H1 (cell line): ENCODE results near the gene TTI1. TPM values are rescaled to one million over a fixed set of nuclear protein-coding genes. Genes with fewer than 3 reads are reported as not detected.

Source experiments
- CTCF ChIA-PET: fragments of 300-600 bp; sonication (Branson Sonifier 250); formaldehyde crosslinking; loops from one replicate; lab custom pipeline; 2021; ENCODE audit not compliant: partially characterized antibody; lab: Charles Lee
- POLR2A ChIA-PET: fragments of 300-600 bp; sonication (Branson Sonifier 250); formaldehyde crosslinking; loops from one replicate; lab custom pipeline; 2021; ENCODE audit warnings: inconsistent platforms; ENCODE audit not compliant: partially characterized antibody; lab: Charles Lee
- DNase-seq, 2 experiments: peaks; one replicate each; pipeline versions ENCODE4 v3.0.0 to v3.0.0-alpha.2; 2010 to 2022; ENCODE audit warnings: low spot score in 2 of 2, low read depth in 1 of 2, mixed read lengths in 1 of 2
- FAIRE-seq: peaks from 2 replicates; lab custom pipeline; 2011; peaks lifted over from hg19 to GRCh38; lab: Jason Lieb, UNC
- H2AFZ ChIP-seq: 2 replicates; pipeline ENCODE4 v1.8.1; 2012; ENCODE audit warnings: low read length, inconsistent platforms
- H2AK5ac ChIP-seq: 2 replicates; pipeline ENCODE4 v1.6.1; 2013; ENCODE audit warnings: low read depth, low read length
- H2BK120ac ChIP-seq: replicated peaks from 2 replicates; pipeline ENCODE3; 2013; ENCODE audit warnings: low read depth, low read length, inconsistent platforms
- H2BK12ac ChIP-seq: 2 replicates; pipeline ENCODE4 v1.6.1; 2013; ENCODE audit warnings: low read depth, low read length
- H2BK15ac ChIP-seq: 2 replicates; pipeline ENCODE4 v1.6.1; 2013; ENCODE audit warnings: low read length
- H2BK20ac ChIP-seq: 2 replicates; pipeline ENCODE4 v1.6.1; 2013; ENCODE audit warnings: low read length
- H2BK5ac ChIP-seq: 2 replicates; pipeline ENCODE4 v1.6.1; 2013; ENCODE audit warnings: low read depth, low read length
- H3K14ac ChIP-seq: 2 replicates; pipeline ENCODE4 v1.6.1; 2013; ENCODE audit warnings: inconsistent platforms; ENCODE audit not compliant: insufficient read length
- H3K18ac ChIP-seq: 2 replicates; pipeline ENCODE4 v1.6.1; 2013; ENCODE audit warnings: low read length; ENCODE audit errors: extremely low read depth
- H3K23ac ChIP-seq: 2 replicates; pipeline ENCODE4 v1.6.1; 2013; ENCODE audit warnings: inconsistent platforms; ENCODE audit not compliant: insufficient read length
- H3K23me2 ChIP-seq: 2 replicates; pipeline ENCODE4 v1.6.1; 2013; ENCODE audit warnings: low read depth, low read length
- H3K27ac ChIP-seq: 2 replicates; pipeline ENCODE4 v1.6.1; 2011; ENCODE audit warnings: low read depth, low read length, inconsistent platforms
- H3K27me3 ChIP-seq, 4 experiments: replicated peaks in 1 of 4; 1 replicate in 1 of 4; 2 replicates in 3 of 4; pipeline versions ENCODE4 v1.6.1 to v1.8.1; 2011 to 2013; ENCODE audit warnings: low read length in 3 of 4, mild to moderate bottlenecking in 3 of 4, inconsistent platforms in 2 of 4, mixed read lengths in 2 of 4, moderate library complexity in 1 of 4; ENCODE audit not compliant: control insufficient read depth in 3 of 4, insufficient read depth in 3 of 4; ENCODE audit errors: extremely low read depth in 1 of 4
- H3K36me3 ChIP-seq, 4 experiments: 2 replicates each; pipeline versions ENCODE4 v1.6.1 to v1.8.1; 2011 to 2013; ENCODE audit warnings: mild to moderate bottlenecking in 4 of 4, low read length in 3 of 4, moderate library complexity in 2 of 4, control low read depth in 1 of 4, inconsistent platforms in 1 of 4; ENCODE audit not compliant: insufficient read depth in 4 of 4, control insufficient read depth in 2 of 4
- H3K4ac ChIP-seq: replicated peaks from 2 replicates; pipeline ENCODE3; 2013; ENCODE audit warnings: low read length, low read depth, mixed read lengths, inconsistent platforms; ENCODE audit not compliant: insufficient read length
- H3K4me1 ChIP-seq, 4 experiments: replicated peaks in 1 of 4; 1 replicate in 1 of 4; 2 replicates in 3 of 4; pipeline versions ENCODE4 v1.6.1 to v1.8.1; 2011 to 2013; ENCODE audit warnings: low read length in 3 of 4, inconsistent platforms in 2 of 4, mixed read lengths in 1 of 4; ENCODE audit not compliant: insufficient read depth in 4 of 4, control insufficient read depth in 3 of 4
- H3K4me2 ChIP-seq, 2 experiments: 2 replicates each; pipeline versions ENCODE4 v1.6.1 to v1.8.1; 2011 to 2013; ENCODE audit warnings: low read depth in 2 of 2, low read length in 2 of 2, control low read depth in 1 of 2, inconsistent platforms in 1 of 2, mild to moderate bottlenecking in 1 of 2; ENCODE audit not compliant: insufficient read depth in 1 of 2
- H3K4me3 ChIP-seq, 4 experiments: fragments of 200-600, 300-600 bp in 1 of 4; sonication (generic), shearing (Covaris generic), sonication (Bioruptor Twin) in 1 of 4; 2 replicates each; pipeline versions ENCODE4 v1.5.1 to v1.8.1; 2011 to 2016; ENCODE audit warnings: low read length in 4 of 4, low read depth in 3 of 4, control low read depth in 2 of 4, inconsistent platforms in 2 of 4, mild to moderate bottlenecking in 2 of 4, mixed read lengths in 1 of 4, moderate library complexity in 1 of 4; ENCODE audit not compliant: insufficient read depth in 2 of 4; ENCODE audit errors: extremely low read depth in 1 of 4
- H3K56ac ChIP-seq: replicated peaks from 2 replicates; pipeline ENCODE3; 2013; ENCODE audit warnings: low read depth, mild to moderate bottlenecking, mixed read lengths, low read length, inconsistent platforms; ENCODE audit not compliant: insufficient read length
- H3K79me1 ChIP-seq: 2 replicates; pipeline ENCODE4 v1.6.1; 2013; ENCODE audit warnings: low read depth, low read length, control low read depth
- H3K79me2 ChIP-seq, 2 experiments: 2 replicates each; pipeline versions ENCODE4 v1.6.1 to v1.8.1; 2012 to 2013; ENCODE audit warnings: low read length in 2 of 2, mild to moderate bottlenecking in 2 of 2, inconsistent platforms in 1 of 2; ENCODE audit not compliant: insufficient read depth in 2 of 2, control insufficient read depth in 1 of 2
- H3K9ac ChIP-seq, 4 experiments: replicated peaks in 1 of 4; 1 replicate in 1 of 4; 2 replicates in 3 of 4; pipeline versions ENCODE4 v1.6.1 to v1.8.1; 2011 to 2013; ENCODE audit warnings: low read depth in 3 of 4, low read length in 3 of 4, control low read depth in 2 of 4, mild to moderate bottlenecking in 2 of 4, moderate library complexity in 2 of 4, inconsistent platforms in 1 of 4; ENCODE audit errors: extremely low read depth in 1 of 4
- H3K9me3 ChIP-seq, 2 experiments: 2 replicates each; pipeline versions ENCODE4 v1.6.1 to v1.8.1; 2012 to 2013; ENCODE audit warnings: mild to moderate bottlenecking in 2 of 2, moderate library complexity in 2 of 2, control low read depth in 1 of 2, inconsistent platforms in 1 of 2, low read depth in 1 of 2, low read length in 1 of 2, mixed read lengths in 1 of 2; ENCODE audit not compliant: insufficient read depth in 2 of 2
- H4K20me1 ChIP-seq, 2 experiments: replicated peaks in 1 of 2; 2 replicates each; pipeline versions ENCODE3 to v1.8.1; 2011 to 2013; ENCODE audit warnings: inconsistent platforms in 2 of 2, low read length in 2 of 2, mild to moderate bottlenecking in 1 of 2; ENCODE audit not compliant: insufficient read depth in 2 of 2, control insufficient read depth in 1 of 2
- H4K5ac ChIP-seq: 2 replicates; pipeline ENCODE4 v1.6.1; 2013; ENCODE audit warnings: low read length, low read depth, mixed read lengths, inconsistent platforms; ENCODE audit not compliant: insufficient read length
- H4K8ac ChIP-seq: 2 replicates; pipeline ENCODE4 v1.8.0; 2013; ENCODE audit warnings: mild to moderate bottlenecking, moderate library complexity, low read length, inconsistent platforms; ENCODE audit not compliant: insufficient read depth; ENCODE audit errors: extremely low read depth
- H4K91ac ChIP-seq: replicated peaks from 2 replicates; pipeline ENCODE3; 2013; ENCODE audit warnings: low read length, mixed read lengths, inconsistent platforms; ENCODE audit not compliant: insufficient read length
- BCL11A ChIP-seq, 2 experiments: IDR thresholded peaks; one replicate each; pipeline ENCODE4 v1.6.1; 2011; ENCODE audit warnings: low read depth in 2 of 2, low read length in 2 of 2, mild to moderate bottlenecking in 2 of 2
- E2F6 ChIP-seq: IDR thresholded peaks from 2 replicates; pipeline ENCODE4 v1.6.1; 2012; ENCODE audit warnings: inconsistent platforms
- FOSL1 ChIP-seq: IDR thresholded peaks from 2 replicates; pipeline ENCODE4 v1.6.1; 2011; ENCODE audit warnings: mild to moderate bottlenecking, low read depth, low read length, moderate library complexity; ENCODE audit not compliant: insufficient read depth
- HDAC6 ChIP-seq: IDR thresholded peaks from one replicate; pipeline ENCODE4 v1.7.1; 2012; ENCODE audit warnings: low read depth, mild to moderate bottlenecking, inconsistent platforms, low read length, moderate library complexity
- POLR2AphosphoS5 ChIP-seq: IDR thresholded peaks from 2 replicates; pipeline ENCODE4 v1.6.1; 2011; ENCODE audit warnings: low read depth, low read length
- RFX5 ChIP-seq: IDR thresholded peaks from 2 replicates; pipeline ENCODE4 v1.6.1; 2011; ENCODE audit warnings: low read depth, low read length, improper control_type of control experiment, borderline replicate concordance
- SIX5 ChIP-seq: IDR thresholded peaks from 2 replicates; pipeline ENCODE4 v1.6.1; 2011; ENCODE audit warnings: mild to moderate bottlenecking, low read depth, low read length
- SUZ12 ChIP-seq: fragments of 200-600 bp; sonication (generic); IDR thresholded peaks from 2 replicates; pipeline ENCODE4 v1.6.1; 2012; ENCODE audit warnings: mild to moderate bottlenecking, inconsistent platforms, low read length, moderate library complexity, mixed read lengths
- TEAD4 ChIP-seq: IDR thresholded peaks from 2 replicates; pipeline ENCODE4 v1.6.1; 2012; ENCODE audit warnings: low read depth, low read length, inconsistent platforms, mixed read lengths
- YY1 ChIP-seq: IDR thresholded peaks from 2 replicates; pipeline ENCODE4 v1.6.1; 2011; ENCODE audit warnings: low read depth, mild to moderate bottlenecking, low read length
- ZNF274 ChIP-seq: IDR thresholded peaks from 2 replicates; pipeline ENCODE4 v1.7.0; 2012; ENCODE audit warnings: low read length, borderline replicate concordance; ENCODE audit errors: extremely low read depth
- WGBS, 2 experiments: shearing (Covaris generic) in 1 of 2; methylation state at CpG; one replicate each; pipeline versions ENCODE4 v1.1.6 to v1.1.7; 2013 to 2015; ENCODE audit warnings: low lambda C conversion rate in 2 of 2, mixed read lengths in 2 of 2, inconsistent platforms in 1 of 2, low coverage in 1 of 2, missing lambda C conversion rate in 1 of 2; ENCODE audit not compliant: insufficient replicate concordance in 2 of 2, insufficient coverage in 1 of 2, insufficient read length in 1 of 2; ENCODE audit errors: extremely low coverage in 1 of 2, missing lambda C conversion rate in 1 of 2; 5-methylcytosine and 5-hydroxymethylcytosine counted together
- polyA plus RNA-seq, 7 experiments: library from polyadenylated mRNA; depleted of rRNA in 3 of 7; stranded (reverse) in 5 of 7; unstranded in 2 of 7; fragments of >200 nt in 5 of 7; fragments of 200-250 nt in 2 of 7; gene quantifications; 1 replicate in 5 of 7; 2 replicates in 1 of 7; 4 replicates in 1 of 7; pipeline versions ENCODE4 v1.2.1 to v1.2.3, GENCODE V29; 2011 to 2013; ENCODE audit warnings: missing spikeins in 2 of 7, mixed read lengths in 2 of 7
- total RNA-seq: library from RNA; stranded (reverse); fragmentation: NEBNext Ultra II Directional; extraction: Animal tissue kit (Norgen Biotek cat#: 25700); gene quantifications from 2 replicates; pipeline ENCODE4 v1.2.1, GENCODE V29; 2021

The TTI1 gene
- total and polyA plus RNA-seq, 2 of the 8 experiments (the other 6 are each of a cell fraction or from before 2014, with no cell fraction given) = 34.1 to 47.0 TPM

GRCh38 chr20:38013887-38014286, 19.4 kb downstream of the TTI1 start:
- no peak overlapping the region for H3K18ac ChIP-seq
- no peak overlapping the region for H3K4ac ChIP-seq
- H3K27ac ChIP-seq = no peak overlapping the region
- H2BK20ac ChIP-seq = no peak overlapping the region
- H3K14ac ChIP-seq = no peak overlapping the region
- peaks cover 4 to 5% of the 10 kb centered on the region in 2 experiments for H4K20me1 ChIP-seq
- H3K4me2 ChIP-seq = no peak overlapping the region
- no peak overlapping the region for H2AFZ ChIP-seq
- POLR2A ChIA-PET = no interaction called here
- H3K36me3 ChIP-seq = peaks cover 6 to 59% (median 46%) of the 10 kb centered on the region in 4 experiments
- H3K4me1 ChIP-seq = no peaks in the 10 kb centered on the region
- H4K5ac ChIP-seq = no peak overlapping the region
- no peak overlapping the region for H3K4me3 ChIP-seq
- no peak overlapping the region for H3K9ac ChIP-seq
- H3K56ac ChIP-seq = no peak overlapping the region
- H4K91ac ChIP-seq = no peak overlapping the region
- no peak overlapping the region for H2BK5ac ChIP-seq
- H3K27me3 ChIP-seq = no peaks in the 10 kb centered on the region
- no peak overlapping the region for H2BK12ac ChIP-seq
- no peak overlapping the region for H2BK120ac ChIP-seq
- FAIRE-seq (no peak), DNase-seq (no peak)
- WGBS, 2 experiments = 78% methylated on average over 2 of the region's 2 CpGs; no CpG with 5 or more reads in 1 of the 2 experiments
- H4K8ac ChIP-seq = no peak overlapping the region
- H2BK15ac ChIP-seq = no peak overlapping the region
- H3K79me1 ChIP-seq = peaks cover 8% of the 10 kb centered on the region; the same call in 1 of the 2 replicates
- H3K79me2 ChIP-seq = peaks cover 0 to 36% of the 10 kb centered on the region in 2 experiments; a peak in 2 of 4 replicates
- H3K23me2 ChIP-seq = no peaks in the 10 kb centered on the region
- CTCF ChIA-PET = interaction anchor here (0.6 to 1.3 kb wide), 3 partner anchors 15 to 450 kb away, joined by 3 read pairs; no protein-coding TSS in a partner anchor
- no peak overlapping the region for H3K23ac ChIP-seq
- no peak overlapping the region for H2AK5ac ChIP-seq
- no peak for TF ChIP-seq TEAD4
- no peak for TF ChIP-seq SIX5
- TF ChIP-seq SUZ12 = no peak
- TF ChIP-seq BCL11A (IDR thresholded peaks at IDR 0.05; ENCODE audit: low read depth in 2 of 2, low read length in 2 of 2) = no peak
- TF ChIP-seq POLR2AphosphoS5 = no peak
- no peak for TF ChIP-seq RFX5
- no peak for TF ChIP-seq FOSL1
- no peak for TF ChIP-seq E2F6
- TF ChIP-seq ZNF274 = no peak
- no peak for TF ChIP-seq HDAC6
- no peak for TF ChIP-seq YY1
- peaks cover 6 to 9% of the 10 kb centered on the region in 2 experiments for H3K9me3 ChIP-seq
